OCI-LY7 (cell line): ENCODE data around the gene ZBED5. TPM values are rescaled to one million over a fixed set of nuclear protein-coding genes. Genes with fewer than 3 reads are reported as not detected.
"Not testable (repeated sequence)": the region's sequence is repeated elsewhere in the genome, so short reads cannot be mapped to it uniquely, and the experiment has no call there.

Experiments
- BruUV-seq: library from RNA; stranded (reverse); fragments of 400-500 nt; replicated peaks from 2 replicates; lab custom pipeline; 2021; lab: Mats Ljungman, UMichigan
- CTCF ChIA-PET: fragments of 300-600 bp; sonication (Branson Sonifier 250); formaldehyde crosslinking; loops from one replicate; lab custom pipeline; 2022; ENCODE audit warnings: antibody characterized with exemption; ENCODE audit not compliant: unreplicated experiment; lab: Charles Lee
- POLR2A ChIA-PET: fragments of 300-600 bp; sonication (Branson Sonifier 250); formaldehyde crosslinking; loops from one replicate; lab custom pipeline; 2022; ENCODE audit warnings: antibody characterized with exemption; lab: Charles Lee
- DNase-seq: peaks from one replicate; pipeline ENCODE4 v3.0.0-alpha.2; 2015; ENCODE audit warnings: low spot score
- H2AFZ ChIP-seq: fragments of 200-600 bp; sonication (generic), shearing (Covaris generic); 2 replicates; pipeline ENCODE4 v1.6.1; 2014; ENCODE audit warnings: mild to moderate bottlenecking, antibody characterized with exemption, low read length, moderate library complexity
- H3K27ac ChIP-seq: fragments of 200-600 bp; sonication (generic); 2 replicates; pipeline ENCODE4 v1.5.1; 2014; ENCODE audit warnings: mixed run types, low read depth, mild to moderate bottlenecking, moderate library complexity, low read length, inconsistent platforms; ENCODE audit not compliant: poor library complexity, severe bottlenecking
- H3K36me3 ChIP-seq: fragments of 200-600 bp; sonication (generic); 2 replicates; pipeline ENCODE4 v1.6.1; 2014; ENCODE audit warnings: mild to moderate bottlenecking, antibody characterized with exemption, low read length, moderate library complexity, mixed read lengths; ENCODE audit not compliant: insufficient read depth
- H3K4me1 ChIP-seq: fragments of 200-600 bp; sonication (generic); 2 replicates; pipeline ENCODE4 v1.5.1; 2014; ENCODE audit warnings: mild to moderate bottlenecking, low read length; ENCODE audit not compliant: insufficient read depth, poor library complexity, severe bottlenecking
- H3K4me2 ChIP-seq: fragments of 200-600 bp; sonication (generic); 2 replicates; pipeline ENCODE4 v1.6.1; 2014; ENCODE audit warnings: mild to moderate bottlenecking, low read length
- H3K4me3 ChIP-seq: fragments of 200-600 bp; sonication (generic); 2 replicates; pipeline ENCODE4 v1.5.1; 2014; ENCODE audit warnings: mild to moderate bottlenecking, low read depth, low read length; ENCODE audit not compliant: poor library complexity, severe bottlenecking
- H3K79me2 ChIP-seq: fragments of 200-600 bp; sonication (generic); 2 replicates; pipeline ENCODE4 v1.6.1; 2016; ENCODE audit warnings: low read depth, mild to moderate bottlenecking, low read length, moderate library complexity, mixed read lengths; ENCODE audit not compliant: insufficient read depth
- H3K9me2 ChIP-seq: fragments of 200-600 bp; sonication (generic); 2 replicates; pipeline ENCODE4 v1.6.1; 2016; ENCODE audit warnings: mild to moderate bottlenecking, low read length, mixed read lengths; ENCODE audit not compliant: insufficient read depth
- H3K9me3 ChIP-seq: fragments of 200-600 bp; sonication (generic); 2 replicates; pipeline ENCODE4 v1.6.1; 2014; ENCODE audit warnings: mild to moderate bottlenecking, mixed run types, low read length, mixed read lengths
- H4K20me1 ChIP-seq: fragments of 200-600 bp; sonication (generic); 2 replicates; pipeline ENCODE4 v1.6.1; 2014; ENCODE audit warnings: mild to moderate bottlenecking, antibody characterized with exemption, low read length, moderate library complexity, mixed read lengths; ENCODE audit not compliant: insufficient read depth
- CTCF ChIP-seq: fragments of 200-600 bp; sonication (generic); conservative IDR thresholded peaks from 2 replicates; pipeline ENCODE4 v1.5.1; 2014; ENCODE audit warnings: mild to moderate bottlenecking, antibody characterized with exemption, low read length, moderate library complexity, mixed read lengths
- EZH2phosphoT487 ChIP-seq: fragments of 200-600 bp; sonication (generic); IDR thresholded peaks from 2 replicates; pipeline ENCODE4 v1.6.1; 2018; ENCODE audit warnings: low read depth, borderline replicate concordance, mild to moderate bottlenecking, mixed run types, antibody characterized with exemption, low read length, moderate library complexity, mixed read lengths
- intact Hi-C: fragments of 100-400 bp; cut with micrococcal nuclease; formaldehyde crosslinking; loops from one replicate; pipeline ENCODE4 v1.10.0; 2022; ENCODE audit not compliant: unreplicated experiment
- total RNA-seq, 2 experiments: library from RNA; depleted of rRNA in 1 of 2; stranded (reverse); fragments of >200 nt in 1 of 2; shearing (Covaris generic) in 1 of 2; gene quantifications; 2 replicates each; pipeline ENCODE4 v1.2.3, GENCODE V29; 2014 to 2022

The ZBED5 gene
- total RNA-seq, 2 experiments from 2014 or later: 42.1 to 71.9 TPM

- TF ChIP-seq EZH2phosphoT487: no peak
- no peak for TF ChIP-seq CTCF
- Histone ChIP-seq H2AFZ (no peak overlapping the region), H3K4me1 (peaks cover 5% of the 10 kb centered on the region), H3K9me3 (no peaks in the 10 kb centered on the region), H3K4me3 (no peak overlapping the region), H3K4me2 (no peak overlapping the region), H3K9me2 (no peaks in the 10 kb centered on the region), H3K36me3 (no peaks in the 10 kb centered on the region), H3K27ac (no peak overlapping the region), H3K79me2 (no peaks in the 10 kb centered on the region), H4K20me1 (no peaks in the 10 kb centered on the region)
- DNase-seq: no peak
- POLR2A ChIA-PET: interaction anchor here (1.3 to 2.5 kb wide), 4 partner anchors 10 to 29 kb away, joined by 3 to 10 read pairs (median 6); partner anchors contain the start of gene EIF4G2
- CTCF ChIA-PET: interaction anchor here (1.0 kb wide), 1 partner anchor 13 kb away, joined by 5 read pairs; no protein-coding TSS in a partner anchor
- no TSS peak for BruUV-seq
- intact Hi-C loops: no loop called here
These were observed 19.8 kb downstream of the ZBED5 start for GRCh38 chr11:10838083-10838482.

- DNase-seq, H2AFZ ChIP-seq, H3K79me2 ChIP-seq, H3K4me2 ChIP-seq, H3K4me3 ChIP-seq, H3K4me1 ChIP-seq, H3K36me3 ChIP-seq, H4K20me1 ChIP-seq, BruUV-seq, H3K9me2 ChIP-seq, intact Hi-C loops, H3K27ac ChIP-seq, H3K9me3 ChIP-seq: not testable (repeated sequence)
- ChIA-PET CTCF (interaction anchor here (1.0 kb wide), 1 partner anchor 12 kb away, joined by 5 read pairs; no protein-coding TSS in a partner anchor), POLR2A (interaction anchor here (1.0 to 2.5 kb wide), 6 partner anchors 9 to 28 kb away, joined by 3 to 10 read pairs (median 4); partner anchors contain the start of gene EIF4G2)
These were observed 21.0 kb downstream of the ZBED5 start for GRCh38 chr11:10836884-10837283.

GRCh38 chr11:10829139-10829538 lies 28.7 kb downstream of the ZBED5 start:
- ChIA-PET CTCF (no interaction called here), POLR2A (interaction anchor here (1.0 to 1.1 kb wide), 2 partner anchors 13 to 14 kb away, joined by 3 read pairs; no protein-coding TSS in a partner anchor)
- BruUV-seq: no TSS peak
- no peak for DNase-seq
- no peaks in the 10 kb centered on the region for H3K9me2 ChIP-seq
- H3K4me2 ChIP-seq: no peak overlapping the region
- no peak overlapping the region for H2AFZ ChIP-seq
- no peak overlapping the region for H3K4me3 ChIP-seq
- H3K9me3 ChIP-seq: no peaks in the 10 kb centered on the region
- H4K20me1 ChIP-seq: no peaks in the 10 kb centered on the region
- peaks cover 9% of the 10 kb centered on the region for H3K4me1 ChIP-seq
- H3K36me3 ChIP-seq: no peaks in the 10 kb centered on the region
- no peaks in the 10 kb centered on the region for H3K79me2 ChIP-seq
- TF ChIP-seq CTCF (no peak), EZH2phosphoT487 (no peak)
- no peak overlapping the region for H3K27ac ChIP-seq
- intact Hi-C loops: no loop called here
